ENCODE measurements around the gene PTPRD.

DNA sequence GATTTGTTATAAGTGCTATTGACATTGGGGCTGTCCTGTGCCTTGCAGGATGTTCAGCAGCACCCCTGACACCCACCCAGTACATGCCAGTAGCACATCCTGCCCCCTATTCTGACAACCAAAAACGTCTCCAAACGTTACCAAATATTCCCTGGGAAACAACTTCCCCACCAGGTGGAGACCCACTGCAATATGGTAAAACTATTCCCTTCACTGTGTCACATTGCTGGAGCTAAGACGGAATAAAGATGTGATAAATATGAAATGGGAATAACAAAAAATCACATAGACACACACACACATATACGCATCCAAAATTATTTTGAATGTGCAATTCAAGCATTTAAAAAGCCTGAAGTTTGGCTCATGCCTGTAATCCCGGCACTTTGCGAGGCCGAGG is 1939.0 kb downstream of the PTPRD start:
- TF ChIP-seq, protein P1, sequence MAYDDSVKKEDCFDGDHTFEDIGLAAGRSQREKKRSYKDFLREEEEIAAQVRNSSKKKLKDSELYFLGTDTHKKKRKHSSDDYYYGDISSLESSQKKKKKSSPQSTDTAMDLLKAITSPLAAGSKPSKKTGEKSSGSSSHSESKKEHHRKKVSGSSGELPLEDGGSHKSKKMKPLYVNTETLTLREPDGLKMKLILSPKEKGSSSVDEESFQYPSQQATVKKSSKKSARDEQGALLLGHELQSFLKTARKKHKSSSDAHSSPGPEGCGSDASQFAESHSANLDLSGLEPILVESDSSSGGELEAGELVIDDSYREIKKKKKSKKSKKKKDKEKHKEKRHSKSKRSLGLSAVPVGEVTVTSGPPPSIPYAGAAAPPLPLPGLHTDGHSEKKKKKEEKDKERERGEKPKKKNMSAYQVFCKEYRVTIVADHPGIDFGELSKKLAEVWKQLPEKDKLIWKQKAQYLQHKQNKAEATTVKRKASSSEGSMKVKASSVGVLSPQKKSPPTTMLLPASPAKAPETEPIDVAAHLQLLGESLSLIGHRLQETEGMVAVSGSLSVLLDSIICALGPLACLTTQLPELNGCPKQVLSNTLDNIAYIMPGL (CRISPR knock-in tag; IDR thresholded peaks at IDR 0.05), result no peak
- TF ChIP-seq MXD4 (CRISPR knock-in tag; IDR thresholded peaks at IDR 0.05; ENCODE audit: borderline replicate concordance) (no peak), FOXK1 (CRISPR knock-in tag; IDR thresholded peaks at IDR 0.05) (no peak), ELF4 (CRISPR knock-in tag; IDR thresholded peaks at IDR 0.05; ENCODE audit: low read depth) (no peak), ETV6 (CRISPR knock-in tag; IDR thresholded peaks at IDR 0.05) (no peak), ZBTB21 (CRISPR knock-in tag; IDR thresholded peaks at IDR 0.05; ENCODE audit: borderline replicate concordance) (no peak)
- TF ChIP-seq, protein P2, sequence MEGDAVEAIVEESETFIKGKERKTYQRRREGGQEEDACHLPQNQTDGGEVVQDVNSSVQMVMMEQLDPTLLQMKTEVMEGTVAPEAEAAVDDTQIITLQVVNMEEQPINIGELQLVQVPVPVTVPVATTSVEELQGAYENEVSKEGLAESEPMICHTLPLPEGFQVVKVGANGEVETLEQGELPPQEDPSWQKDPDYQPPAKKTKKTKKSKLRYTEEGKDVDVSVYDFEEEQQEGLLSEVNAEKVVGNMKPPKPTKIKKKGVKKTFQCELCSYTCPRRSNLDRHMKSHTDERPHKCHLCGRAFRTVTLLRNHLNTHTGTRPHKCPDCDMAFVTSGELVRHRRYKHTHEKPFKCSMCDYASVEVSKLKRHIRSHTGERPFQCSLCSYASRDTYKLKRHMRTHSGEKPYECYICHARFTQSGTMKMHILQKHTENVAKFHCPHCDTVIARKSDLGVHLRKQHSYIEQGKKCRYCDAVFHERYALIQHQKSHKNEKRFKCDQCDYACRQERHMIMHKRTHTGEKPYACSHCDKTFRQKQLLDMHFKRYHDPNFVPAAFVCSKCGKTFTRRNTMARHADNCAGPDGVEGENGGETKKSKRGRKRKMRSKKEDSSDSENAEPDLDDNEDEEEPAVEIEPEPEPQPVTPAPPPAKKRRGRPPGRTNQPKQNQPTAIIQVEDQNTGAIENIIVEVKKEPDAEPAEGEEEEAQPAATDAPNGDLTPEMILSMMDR (IDR thresholded peaks at IDR 0.05), result no peak
